H1 (cell line): ENCODE measurements around the gene MYOCOS. TPM values are rescaled to one million over a fixed set of nuclear protein-coding genes. Genes with fewer than 3 reads are reported as not detected.

Experiments
- BACH1 ChIP-seq: IDR thresholded peaks from 2 replicates; pipeline ENCODE4 v1.6.1; 2012; ENCODE audit warnings: low read length, improper control_type of control experiment
- BRCA1 ChIP-seq: IDR thresholded peaks from 2 replicates; pipeline ENCODE4 v1.6.1; 2012; ENCODE audit warnings: low read depth, low read length, improper control_type of control experiment
- CHD7 ChIP-seq: fragments of 300-600 bp; sonication (generic); IDR thresholded peaks from 2 replicates; pipeline ENCODE4 v1.7.1; 2012; ENCODE audit warnings: low read length, moderate library complexity, mild to moderate bottlenecking, inconsistent platforms; ENCODE audit not compliant: insufficient replicate concordance
- EP300 ChIP-seq, 2 experiments: IDR thresholded peaks; 1 replicate in 1 of 2; 2 replicates in 1 of 2; pipeline ENCODE4 v1.6.1; 2011 to 2012; ENCODE audit warnings: low read depth in 2 of 2, low read length in 2 of 2, mild to moderate bottlenecking in 2 of 2, borderline replicate concordance in 1 of 2, inconsistent platforms in 1 of 2, moderate library complexity in 1 of 2
- EZH2 ChIP-seq: fragments of 200-600 bp; sonication (generic); IDR thresholded peaks from 2 replicates; pipeline ENCODE4 v1.7.1; 2012; ENCODE audit warnings: low read depth, mild to moderate bottlenecking, moderate library complexity, low read length, inconsistent platforms; ENCODE audit not compliant: severe bottlenecking
- KDM1A ChIP-seq: fragments of 200-600, 300-600 bp; sonication (generic); IDR thresholded peaks from 2 replicates; pipeline ENCODE4 v1.7.1; 2016; ENCODE audit warnings: mild to moderate bottlenecking, low read length, borderline replicate concordance
- POU5F1 ChIP-seq: IDR thresholded peaks from 2 replicates; pipeline ENCODE4 v1.6.1; 2011; ENCODE audit warnings: low read depth, mild to moderate bottlenecking, low read length, moderate library complexity
- SIX5 ChIP-seq: IDR thresholded peaks from 2 replicates; pipeline ENCODE4 v1.6.1; 2011; ENCODE audit warnings: mild to moderate bottlenecking, low read depth, low read length
- SP4 ChIP-seq: IDR thresholded peaks from 2 replicates; pipeline ENCODE4 v1.6.1; 2012; ENCODE audit warnings: low read length, inconsistent platforms
- TBP ChIP-seq: IDR thresholded peaks from 2 replicates; pipeline ENCODE4 v1.6.1; 2011; ENCODE audit warnings: low read depth, low read length, improper control_type of control experiment
- TCF12 ChIP-seq: IDR thresholded peaks from 2 replicates; pipeline ENCODE4 v1.6.1; 2011; ENCODE audit warnings: low read depth, mild to moderate bottlenecking, low read length
- ZNF274 ChIP-seq: IDR thresholded peaks from 2 replicates; pipeline ENCODE4 v1.7.0; 2012; ENCODE audit warnings: low read length, borderline replicate concordance; ENCODE audit errors: extremely low read depth
- polyA plus RNA-seq, 7 experiments: library from polyadenylated mRNA; depleted of rRNA in 3 of 7; stranded (reverse) in 5 of 7; unstranded in 2 of 7; fragments of >200 nt in 5 of 7; fragments of 200-250 nt in 2 of 7; gene quantifications; 1 replicate in 5 of 7; 2 replicates in 1 of 7; 4 replicates in 1 of 7; pipeline versions ENCODE4 v1.2.1 to v1.2.3, GENCODE V29; 2011 to 2013; ENCODE audit warnings: missing spikeins in 2 of 7, mixed read lengths in 2 of 7
- total RNA-seq: library from RNA; stranded (reverse); fragmentation: NEBNext Ultra II Directional; extraction: Animal tissue kit (Norgen Biotek cat#: 25700); gene quantifications from 2 replicates; pipeline ENCODE4 v1.2.1, GENCODE V29; 2021

The MYOCOS gene
- total and polyA plus RNA-seq, 2 of the 8 experiments (the other 6 are each of a cell fraction or from before 2014, with no cell fraction given), result not detected

DNA sequence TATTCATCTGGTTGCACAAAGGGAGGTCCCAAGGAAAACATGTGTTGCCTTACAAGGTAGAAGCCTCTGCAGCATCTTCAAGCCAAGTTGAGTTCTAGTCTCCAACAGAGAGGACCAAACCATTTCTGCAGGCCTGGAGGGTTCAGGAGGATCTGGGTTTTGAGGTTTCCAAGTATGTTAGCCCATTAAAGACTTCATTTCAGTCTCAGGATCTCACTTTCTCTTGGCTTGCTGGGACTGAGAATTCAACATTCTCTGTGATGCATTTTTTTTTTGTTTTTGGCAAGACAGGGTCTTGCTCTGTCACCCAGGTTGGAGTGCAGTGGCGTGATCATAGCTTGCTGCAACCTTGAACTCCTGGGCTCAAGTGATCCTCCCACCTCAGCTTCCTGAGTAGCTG, 8.8 kb upstream of the MYOCOS start (continued):
- TF ChIP-seq CHD7, result no peak
- TF ChIP-seq KDM1A, result no peak
- no peak for TF ChIP-seq BACH1
- TF ChIP-seq BRCA1, result no peak
- no peak for TF ChIP-seq EZH2
- no peak for TF ChIP-seq SIX5
- no peak for TF ChIP-seq TCF12
- TF ChIP-seq ZNF274, result no peak
- no peak for TF ChIP-seq SP4
- no peak for TF ChIP-seq POU5F1
- no peak for TF ChIP-seq EP300 (IDR thresholded peaks at IDR 0.05; ENCODE audit: borderline replicate concordance in 1 of 2, low read depth in 2 of 2, low read length in 2 of 2)
- TF ChIP-seq TBP, result no peak
- TF ChIP-seq, all 59 proteins: peak for 0
